Adipocyte (in vitro differentiated cells): Measurements from ENCODE around the gene LRRC37B.
"Not testable (repeated sequence)": the region's sequence is repeated elsewhere in the genome, so short reads cannot be mapped to it uniquely, and the experiment has no call there.

ENCODE experiments used
- DNase-seq: peaks from one replicate; pipeline ENCODE4 v3.0.0-alpha.2; 2015; ENCODE audit warnings: low read depth
- H3K27me3 ChIP-seq: replicated peaks from 2 replicates; pipeline ENCODE4 v1.7.0; 2013; ENCODE audit warnings: mild to moderate bottlenecking, low read length, moderate library complexity; ENCODE audit not compliant: control insufficient read depth, insufficient read depth
- H3K36me3 ChIP-seq: 2 replicates; pipeline ENCODE4 v1.7.0; 2013; ENCODE audit warnings: low read length, mild to moderate bottlenecking, moderate library complexity; ENCODE audit not compliant: control insufficient read depth, insufficient read depth, severe bottlenecking
- H3K4me1 ChIP-seq: 2 replicates; pipeline ENCODE4 v1.7.0; 2013; ENCODE audit warnings: mild to moderate bottlenecking, low read length, moderate library complexity; ENCODE audit not compliant: control insufficient read depth, insufficient read depth
- H3K4me3 ChIP-seq: 2 replicates; pipeline ENCODE4 v1.7.0; 2013; ENCODE audit warnings: mild to moderate bottlenecking, low read length, moderate library complexity
- H3K9ac ChIP-seq: 2 replicates; pipeline ENCODE4 v1.7.0; 2013; ENCODE audit warnings: mild to moderate bottlenecking, low read length, moderate library complexity
- H3K9me3 ChIP-seq: 2 replicates; pipeline ENCODE4 v1.7.0; 2013; ENCODE audit warnings: mild to moderate bottlenecking, low read length, moderate library complexity; ENCODE audit not compliant: control insufficient read depth

Gene LRRC37B

DNA sequence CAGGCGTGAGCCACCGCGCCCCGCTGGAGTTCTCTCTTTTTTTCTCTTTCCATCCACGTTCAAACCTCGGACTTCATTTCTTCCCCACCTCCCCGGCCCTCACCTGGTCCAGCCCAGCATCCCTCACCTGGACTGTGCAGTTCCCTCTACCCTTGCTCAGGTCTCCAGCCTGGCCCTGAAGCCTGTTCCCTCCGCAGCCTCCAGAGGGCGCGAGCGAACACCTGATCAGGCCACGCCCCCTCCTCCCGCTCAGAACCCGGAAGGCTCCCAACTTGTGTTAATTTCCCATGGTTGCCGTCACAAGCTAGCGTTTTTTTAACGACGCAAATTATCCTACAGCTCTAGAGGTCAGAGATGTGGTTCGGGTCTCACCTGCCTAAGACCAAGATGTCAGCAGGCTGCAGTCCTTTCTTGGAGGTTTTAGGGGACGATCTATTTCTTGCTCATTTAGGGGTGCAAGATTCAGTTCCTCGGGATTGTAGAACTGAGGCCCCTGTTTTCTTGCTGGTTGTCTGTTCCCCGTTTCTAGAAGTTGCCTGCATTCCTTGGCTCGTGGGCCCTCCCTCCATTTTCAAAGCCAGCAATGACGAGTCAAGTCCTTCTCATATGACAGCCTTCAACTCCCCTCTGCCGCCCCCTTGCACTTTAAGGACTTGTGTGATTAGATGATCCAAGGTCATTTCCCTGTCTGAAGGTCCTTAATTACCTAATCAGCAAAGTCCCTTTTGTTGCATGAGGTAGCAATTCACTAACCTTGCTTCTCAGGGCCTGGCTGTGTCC, 59.9 kb downstream of the LRRC37B start:
- H3K9me3 ChIP-seq, H3K27me3 ChIP-seq, H3K36me3 ChIP-seq, H3K4me1 ChIP-seq, H3K4me3 ChIP-seq, DNase-seq, H3K9ac ChIP-seq: not testable (repeated sequence)

- not testable (repeated sequence) for H3K36me3 ChIP-seq
Observed at GRCh38 chr17:32069067-32069466, 61.9 kb downstream of the LRRC37B start.

GRCh38 chr17:32071961-32072360, 64.8 kb downstream of the LRRC37B start:
- H3K9me3 ChIP-seq, H3K4me3 ChIP-seq, H3K4me1 ChIP-seq, H3K9ac ChIP-seq, H3K36me3 ChIP-seq, DNase-seq, H3K27me3 ChIP-seq: not testable (repeated sequence)

More at GRCh38 chr17:32069067-32069466, 61.9 kb downstream of the LRRC37B start:
- H3K4me1 ChIP-seq, H3K9ac ChIP-seq, H3K9me3 ChIP-seq, H3K4me3 ChIP-seq, H3K27me3 ChIP-seq: not testable (repeated sequence)
- peak; percentile 51 for DNase-seq

DNA sequence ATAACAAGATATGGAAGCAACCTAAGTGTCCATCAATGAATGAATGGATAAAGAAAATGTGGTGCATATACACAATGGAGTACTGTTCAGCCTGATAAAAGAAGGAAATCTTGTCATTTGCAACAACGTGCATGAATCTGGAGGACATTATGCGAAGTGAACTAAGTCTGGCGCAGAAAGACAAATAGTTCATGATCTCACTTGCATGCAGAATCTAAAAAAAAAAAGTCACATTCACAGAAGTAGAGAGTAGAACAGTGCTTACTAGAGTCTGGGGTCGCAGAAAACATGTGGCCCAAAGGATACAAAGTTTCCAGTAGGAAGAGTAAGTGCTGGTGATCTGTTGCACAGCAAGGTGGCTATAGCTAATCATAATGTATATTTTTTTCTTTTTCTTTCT, 65.9 kb downstream of the LRRC37B start:
- H3K4me3 ChIP-seq, H3K4me1 ChIP-seq, H3K36me3 ChIP-seq, H3K9me3 ChIP-seq, H3K9ac ChIP-seq, H3K27me3 ChIP-seq, DNase-seq: not testable (repeated sequence)

DNA sequence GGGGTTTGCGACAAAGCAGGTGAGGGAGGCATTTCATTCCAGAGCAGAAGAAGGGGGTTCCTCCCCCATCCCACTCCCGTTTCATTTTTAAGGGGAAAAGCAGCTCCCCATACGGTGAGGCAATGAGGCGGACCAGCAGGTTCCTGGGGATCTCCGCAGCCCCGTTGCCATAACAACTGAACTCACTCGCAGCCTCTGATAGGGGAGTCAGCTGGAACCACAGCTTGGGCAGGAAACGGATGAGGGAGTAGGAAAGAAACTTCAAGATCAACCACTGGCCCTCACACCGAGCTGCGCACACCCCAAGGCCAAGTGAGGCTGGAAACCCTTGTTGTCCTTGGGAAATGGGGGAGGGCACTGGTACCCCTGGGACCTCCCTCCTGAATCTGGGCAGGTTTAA, 72.6 kb downstream of the LRRC37B start:
- not testable (repeated sequence) for H3K9ac ChIP-seq, H3K4me3 ChIP-seq, H3K9me3 ChIP-seq, H3K36me3 ChIP-seq, H3K27me3 ChIP-seq, H3K4me1 ChIP-seq
- DNase-seq, result peak; percentile 39

GRCh38 chr17:32083550-32083979, 76.4 kb downstream of the LRRC37B start:
- not testable (repeated sequence) for H3K9me3 ChIP-seq, H3K27me3 ChIP-seq, DNase-seq, H3K4me1 ChIP-seq, H3K36me3 ChIP-seq, H3K9ac ChIP-seq
- peak overlapping the region; percentile 33 for H3K4me3 ChIP-seq

- not testable (repeated sequence) for H3K36me3 ChIP-seq, H3K9me3 ChIP-seq, H3K4me1 ChIP-seq, H3K27me3 ChIP-seq, H3K9ac ChIP-seq
- peak; percentile 66 for DNase-seq
- H3K4me3 ChIP-seq, result peak overlapping the region; percentile 33
Observed at GRCh38 chr17:32084003-32084941, 77.1 kb downstream of the LRRC37B start.

GRCh38 chr17:32084942-32085829, 78.0 kb downstream of the LRRC37B start:
- H3K4me3 ChIP-seq, H3K4me1 ChIP-seq, H3K36me3 ChIP-seq, H3K27me3 ChIP-seq, H3K9ac ChIP-seq, H3K9me3 ChIP-seq, DNase-seq: not testable (repeated sequence)

DNA sequence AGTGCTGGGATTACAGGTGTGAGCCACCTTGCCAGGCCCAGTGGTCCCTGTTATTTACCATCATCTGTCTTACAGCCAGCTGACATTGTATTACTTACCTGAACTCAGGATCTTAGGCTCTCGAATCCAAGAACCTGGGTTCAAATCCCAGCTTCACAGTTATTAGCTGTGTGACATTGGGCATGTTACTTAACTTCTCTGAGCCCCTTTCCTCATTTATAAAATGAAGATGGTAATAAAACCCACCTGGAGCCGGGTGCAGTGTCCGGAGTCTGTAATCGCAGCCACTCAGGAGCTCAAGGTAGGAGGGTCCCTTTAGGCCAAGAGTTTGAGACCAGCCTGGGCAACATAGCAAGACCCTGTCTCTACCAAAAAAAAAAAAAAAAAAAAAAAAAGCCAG, 79.7 kb downstream of the LRRC37B start:
- not testable (repeated sequence) for H3K27me3 ChIP-seq, H3K4me3 ChIP-seq, H3K9ac ChIP-seq, H3K9me3 ChIP-seq, H3K4me1 ChIP-seq, H3K36me3 ChIP-seq, DNase-seq

DNA sequence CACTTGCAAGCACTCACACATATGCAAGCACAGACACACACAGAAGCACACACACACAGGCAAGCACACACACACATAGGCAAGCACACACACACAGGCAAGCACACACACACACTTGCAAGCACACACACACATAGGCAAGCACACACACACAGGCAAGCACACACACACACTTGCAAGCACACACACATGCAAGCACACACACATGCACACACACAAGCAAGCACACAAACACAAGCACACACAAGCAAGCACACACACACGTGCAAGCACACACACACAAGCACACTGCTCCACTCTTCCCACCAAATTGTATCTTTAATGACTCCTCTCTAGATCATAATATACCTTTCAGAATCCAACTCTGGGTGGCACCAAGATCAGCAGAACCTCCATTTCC, 84.9 kb downstream of the LRRC37B start:
- not testable (repeated sequence) for H3K36me3 ChIP-seq, H3K9ac ChIP-seq, H3K4me1 ChIP-seq, H3K27me3 ChIP-seq, DNase-seq, H3K9me3 ChIP-seq, H3K4me3 ChIP-seq

DNA sequence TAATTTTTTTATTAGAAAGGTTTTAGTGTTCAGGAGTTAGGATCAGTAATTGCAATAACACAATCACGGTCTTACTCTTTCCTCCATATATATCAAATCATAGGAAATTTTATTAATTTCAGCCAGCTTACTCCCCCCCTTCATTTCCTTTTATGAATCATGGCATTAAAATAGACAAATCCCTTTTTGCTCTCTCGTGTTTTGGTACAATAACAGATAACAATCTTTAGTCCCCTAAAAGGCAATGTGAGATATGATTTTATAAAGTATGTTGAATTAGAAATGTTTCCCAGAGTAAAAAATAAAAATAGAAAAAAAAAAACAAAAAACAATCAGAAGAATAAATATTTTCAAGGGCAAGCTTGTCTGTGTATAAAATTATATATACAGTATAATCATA, 92.5 kb downstream of the LRRC37B start:
- Histone ChIP-seq H3K9ac (no peak overlapping the region), H3K9me3 (no peaks in the 10 kb centered on the region), H3K4me1 (no peaks in the 10 kb centered on the region), H3K4me3 (no peak overlapping the region), H3K36me3 (no peaks in the 10 kb centered on the region), H3K27me3 (no peaks in the 10 kb centered on the region)
- DNase-seq, result no peak
